DND-41 (cell line): Measurements from ENCODE around the gene CHTF18.
"Not testable (repeated sequence)": the region's sequence is repeated elsewhere in the genome, so short reads cannot be mapped to it uniquely, and the experiment has no call there.

Experiments used
- ATAC-seq: fragments of 200-7000 bp; cut with Tn5 transposase; 3 replicates; pipeline ENCODE4 v1.9.1; 2021; ENCODE audit warnings: low read depth; ENCODE audit not compliant: insufficient read depth
- DNase-seq: peaks from one replicate; pipeline ENCODE4 v3.0.0-alpha.2; 2020
- H2AFZ ChIP-seq: 2 replicates; pipeline ENCODE4 v1.6.0; 2012; ENCODE audit warnings: low read depth, low read length
- H3K27ac ChIP-seq: 2 replicates; pipeline ENCODE4 v1.5.1; 2012; ENCODE audit warnings: low read length, inconsistent platforms
- H3K27me3 ChIP-seq: fragments of 200-600 bp; sonication (generic); 2 replicates; pipeline ENCODE4 v1.6.0; 2012; ENCODE audit warnings: low read length, mild to moderate bottlenecking, inconsistent platforms; ENCODE audit not compliant: insufficient read depth, poor library complexity
- H3K36me3 ChIP-seq: 2 replicates; pipeline ENCODE4 v1.5.1; 2012; ENCODE audit warnings: low read length, inconsistent platforms; ENCODE audit not compliant: insufficient read depth
- H3K4me1 ChIP-seq: 2 replicates; pipeline ENCODE4 v1.5.1; 2012; ENCODE audit warnings: mild to moderate bottlenecking, low read length; ENCODE audit not compliant: insufficient read depth
- H3K4me2 ChIP-seq: 2 replicates; pipeline ENCODE4 v1.6.0; 2012; ENCODE audit warnings: mild to moderate bottlenecking, moderate library complexity, low read length, inconsistent platforms; ENCODE audit not compliant: insufficient read depth
- H3K4me3 ChIP-seq, 2 experiments: fragments of 200-600 bp in 1 of 2; shearing (Covaris generic) in 1 of 2; 2 replicates each; pipeline ENCODE4 v1.5.1; 2012 to 2016; ENCODE audit warnings: inconsistent platforms in 2 of 2, low read length in 2 of 2, mild to moderate bottlenecking in 2 of 2, low read depth in 1 of 2, moderate library complexity in 1 of 2
- H3K79me2 ChIP-seq: 2 replicates; pipeline ENCODE4 v1.6.0; 2012; ENCODE audit warnings: low read length, inconsistent platforms; ENCODE audit not compliant: insufficient read depth
- H3K9ac ChIP-seq: 2 replicates; pipeline ENCODE4 v1.6.0; 2012; ENCODE audit warnings: low read depth, mild to moderate bottlenecking, inconsistent platforms, low read length, moderate library complexity
- H3K9me3 ChIP-seq: 2 replicates; pipeline ENCODE4 v1.5.1; 2012; ENCODE audit warnings: low read length, moderate library complexity, mild to moderate bottlenecking, inconsistent platforms; ENCODE audit not compliant: insufficient read depth, severe bottlenecking
- H4K20me1 ChIP-seq: 2 replicates; pipeline ENCODE4 v1.6.0; 2012; ENCODE audit warnings: low read length; ENCODE audit not compliant: insufficient read depth
- EZH2 ChIP-seq: IDR thresholded peaks from 3 replicates; pipeline ENCODE4 v1.6.1; 2012; ENCODE audit warnings: borderline replicate concordance, low read depth, mild to moderate bottlenecking, moderate library complexity, low read length, inconsistent platforms; ENCODE audit not compliant: severe bottlenecking
- TF ChIP-seq, protein P1 (sequence below): IDR thresholded peaks from 2 replicates; pipeline ENCODE4 v1.5.1; 2012; ENCODE audit warnings: borderline replicate concordance, low read length, moderate library complexity, mild to moderate bottlenecking; ENCODE audit not compliant: poor library complexity, severe bottlenecking; ENCODE audit errors: extremely low read depth

CHTF18 gene

DNA sequence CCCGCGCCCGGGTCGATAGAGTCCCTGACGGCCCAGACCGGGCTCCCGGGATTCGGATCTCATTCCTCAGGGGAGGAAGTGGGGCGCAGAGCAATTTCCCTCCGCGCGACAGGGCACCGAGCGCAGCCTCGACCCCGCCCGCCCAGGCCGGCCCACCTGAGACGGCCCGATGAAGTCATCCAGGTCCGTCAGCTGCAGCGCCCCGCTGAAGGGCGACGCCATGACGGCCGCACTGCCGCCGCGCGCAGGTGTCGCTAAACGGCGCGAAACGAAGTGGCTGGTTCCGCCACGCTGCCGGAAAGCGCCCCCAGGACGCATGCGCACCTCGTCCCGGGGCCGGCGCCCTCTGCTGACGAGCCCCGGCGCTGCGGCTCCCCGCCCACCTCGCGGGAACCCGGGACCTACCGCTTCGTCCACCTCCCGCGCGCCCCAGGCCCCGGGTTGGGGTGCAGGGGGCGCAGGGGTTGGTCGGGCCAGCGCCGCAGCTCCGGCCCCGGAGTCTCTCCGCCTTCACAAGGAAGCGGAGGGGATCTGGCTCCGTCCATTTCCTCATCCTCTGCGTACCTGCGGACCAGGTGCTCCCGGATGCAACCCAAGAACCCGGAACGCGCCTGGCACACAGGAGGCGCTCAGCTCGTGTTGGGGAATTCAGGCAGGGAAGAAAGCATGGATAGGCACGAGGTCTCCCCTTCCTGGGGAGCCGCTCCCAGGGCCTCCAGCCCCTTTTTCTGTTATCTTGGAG is 47.5 kb upstream of the CHTF18 start, which contains the start of gene CIAO3:
Gene CIAO3 (minus strand): TSS at position 234 of the 742 bp plus-strand sequence. CDS start 12 bp downstream, at position 222.
- Histone ChIP-seq H3K79me2 (peaks cover 18% of the 10 kb centered on the region), H2AFZ (peak within 1 kb of the TSS; percentile 97), H3K27me3 (no peaks in the 10 kb centered on the region), H3K9me3 (no peaks in the 10 kb centered on the region), H4K20me1 (no peaks in the 10 kb centered on the region), H3K36me3 (peaks cover 26% of the 10 kb centered on the region), H3K4me1 (peaks cover 19% of the 10 kb centered on the region), H3K4me2 (peak within 1 kb of the TSS; percentile 99), H3K27ac (peak within 1 kb of the TSS; percentile 75), H3K4me3 (peak within 1 kb of the TSS; percentile 91 to 98), H3K9ac (peak within 1 kb of the TSS; percentile 96)
- peak; percentile 91 for ATAC-seq
- TF ChIP-seq, protein P1, sequence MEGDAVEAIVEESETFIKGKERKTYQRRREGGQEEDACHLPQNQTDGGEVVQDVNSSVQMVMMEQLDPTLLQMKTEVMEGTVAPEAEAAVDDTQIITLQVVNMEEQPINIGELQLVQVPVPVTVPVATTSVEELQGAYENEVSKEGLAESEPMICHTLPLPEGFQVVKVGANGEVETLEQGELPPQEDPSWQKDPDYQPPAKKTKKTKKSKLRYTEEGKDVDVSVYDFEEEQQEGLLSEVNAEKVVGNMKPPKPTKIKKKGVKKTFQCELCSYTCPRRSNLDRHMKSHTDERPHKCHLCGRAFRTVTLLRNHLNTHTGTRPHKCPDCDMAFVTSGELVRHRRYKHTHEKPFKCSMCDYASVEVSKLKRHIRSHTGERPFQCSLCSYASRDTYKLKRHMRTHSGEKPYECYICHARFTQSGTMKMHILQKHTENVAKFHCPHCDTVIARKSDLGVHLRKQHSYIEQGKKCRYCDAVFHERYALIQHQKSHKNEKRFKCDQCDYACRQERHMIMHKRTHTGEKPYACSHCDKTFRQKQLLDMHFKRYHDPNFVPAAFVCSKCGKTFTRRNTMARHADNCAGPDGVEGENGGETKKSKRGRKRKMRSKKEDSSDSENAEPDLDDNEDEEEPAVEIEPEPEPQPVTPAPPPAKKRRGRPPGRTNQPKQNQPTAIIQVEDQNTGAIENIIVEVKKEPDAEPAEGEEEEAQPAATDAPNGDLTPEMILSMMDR: peak; percentile 91
- TF ChIP-seq EZH2: no peak
- DNase-seq: peak; percentile 89

DNA sequence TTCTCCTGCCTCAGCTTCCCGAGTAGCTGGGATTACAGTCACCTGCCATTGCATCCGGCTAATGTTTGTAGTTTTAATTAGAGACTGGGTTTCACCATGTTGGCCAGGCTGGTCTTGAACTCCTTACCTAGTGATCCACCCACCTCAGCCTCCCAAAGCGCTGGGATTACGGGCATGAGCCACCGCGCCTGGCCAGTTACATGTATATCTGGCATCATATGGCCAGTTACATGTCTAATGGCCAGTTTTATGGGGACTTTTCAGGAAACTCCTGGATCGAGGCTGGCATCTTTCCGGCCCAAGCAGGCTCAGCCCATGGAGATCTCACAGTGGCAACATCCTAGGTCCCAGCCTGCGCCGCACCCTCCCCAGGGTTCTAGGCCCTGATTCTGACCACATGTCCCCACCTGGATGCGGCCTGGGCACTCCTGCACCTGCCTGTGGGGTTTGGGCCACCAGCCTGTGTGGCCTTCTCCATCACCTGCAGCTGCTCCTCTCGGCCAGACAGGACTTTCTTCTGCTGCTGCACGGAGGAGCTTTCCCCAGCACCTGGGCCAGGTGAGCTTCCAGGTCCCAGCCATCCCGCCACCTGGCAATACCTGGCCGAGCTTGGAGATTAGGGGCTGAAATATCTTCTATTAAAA is 46.3 kb upstream of the CHTF18 start:
- TF ChIP-seq EZH2: no peak
- Histone ChIP-seq H2AFZ (no peak overlapping the region), H3K27ac (no peak overlapping the region), H3K9me3 (no peaks in the 10 kb centered on the region), H3K27me3 (no peaks in the 10 kb centered on the region), H4K20me1 (no peaks in the 10 kb centered on the region), H3K4me1 (peaks cover 19% of the 10 kb centered on the region), H3K4me2 (peak overlapping the region; percentile 29; the same call in 1 of the 2 replicates), H3K4me3 (no peak overlapping the region), H3K9ac (no peak overlapping the region), H3K79me2 (peaks cover 18% of the 10 kb centered on the region), H3K36me3 (peaks cover 15% of the 10 kb centered on the region)
- DNase-seq (no peak), ATAC-seq (no peak)

DNA sequence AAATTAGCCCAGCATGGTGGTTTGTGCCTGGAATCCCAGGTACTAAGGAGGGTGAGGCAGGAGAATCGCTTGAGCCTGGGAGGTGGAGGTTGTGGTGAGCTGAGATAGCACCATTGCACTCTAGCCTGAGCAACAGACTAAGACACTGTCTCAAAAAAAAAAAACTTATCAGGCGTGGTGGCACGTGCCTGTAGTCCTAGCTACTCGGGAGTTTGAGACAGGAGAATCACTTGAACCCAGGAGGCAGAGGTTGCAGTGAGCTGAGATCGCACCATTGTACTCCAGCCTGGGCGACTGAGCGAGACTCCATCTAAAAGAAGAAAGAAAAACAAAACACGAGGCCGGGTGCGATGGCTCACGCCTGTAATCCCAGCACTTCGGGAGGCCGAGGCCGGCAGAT is 45.5 kb upstream of the CHTF18 start:
- H3K36me3 ChIP-seq, H3K4me3 ChIP-seq, ATAC-seq, H3K27ac ChIP-seq, H3K9me3 ChIP-seq, H4K20me1 ChIP-seq, H3K9ac ChIP-seq, H3K4me2 ChIP-seq, H2AFZ ChIP-seq, H3K27me3 ChIP-seq, DNase-seq: not testable (repeated sequence)
- Histone ChIP-seq H3K79me2 (peaks cover 17% of the 10 kb centered on the region), H3K4me1 (peaks cover 19% of the 10 kb centered on the region)

DNA sequence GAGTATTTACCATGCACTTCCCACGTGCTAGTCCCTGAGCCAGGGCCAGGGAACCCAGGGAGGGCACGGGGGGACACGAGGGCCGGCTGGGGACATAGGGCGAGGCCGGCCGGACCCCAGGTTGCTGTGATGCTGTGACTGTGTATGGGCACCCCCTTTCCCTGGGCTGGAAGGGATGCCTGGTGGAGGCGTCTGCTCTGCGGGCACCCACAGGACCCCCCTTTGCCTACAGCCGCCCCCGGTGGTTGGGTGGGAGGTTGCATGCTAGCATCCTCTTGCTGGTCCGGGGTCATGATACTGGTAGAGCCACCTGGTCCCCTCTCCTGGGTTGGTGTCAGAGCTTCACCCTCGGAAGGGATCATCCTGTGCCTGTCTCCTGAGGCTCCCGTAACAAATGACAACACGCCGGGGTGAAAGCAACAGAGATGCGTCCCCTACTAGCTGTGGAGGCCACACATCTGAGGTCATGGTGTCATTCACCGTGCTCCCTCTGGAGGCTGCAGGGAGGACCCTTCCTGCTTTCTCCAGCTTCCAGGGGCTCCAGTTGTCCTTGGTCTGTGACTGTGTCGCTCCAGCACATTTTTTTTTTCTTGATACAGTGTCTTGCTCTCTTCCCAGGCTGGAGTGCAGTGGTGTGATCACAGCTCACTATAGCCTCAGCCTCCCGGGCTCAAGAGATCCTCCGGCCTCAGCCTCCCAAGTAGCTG is 44.5 kb upstream of the CHTF18 start:
- DNase-seq (peak; percentile 42), ATAC-seq (no peak)
- H3K27me3 ChIP-seq: no peaks in the 10 kb centered on the region
- H3K4me1 ChIP-seq: peaks cover 19% of the 10 kb centered on the region
- no peak overlapping the region for H3K4me2 ChIP-seq
- peaks cover 16% of the 10 kb centered on the region for H3K79me2 ChIP-seq
- H4K20me1 ChIP-seq: no peaks in the 10 kb centered on the region
- H3K27ac ChIP-seq: no peak overlapping the region
- H3K9ac ChIP-seq: no peak overlapping the region
- peaks cover 5% of the 10 kb centered on the region; the same call in 1 of the 2 replicates for H3K36me3 ChIP-seq
- no peaks in the 10 kb centered on the region for H3K9me3 ChIP-seq
- H2AFZ ChIP-seq: no peak overlapping the region
- TF ChIP-seq, protein P1: peak; percentile 56
- no peak for TF ChIP-seq EZH2
- H3K4me3 ChIP-seq: no peak overlapping the region
